VCaP (cell line): Measurements from ENCODE around the gene EFHC1.

ENCODE experiments used
- H3K27ac ChIP-seq: fragments of 450-650 bp; 2 replicates; pipeline ENCODE4 v1.5.1; 2017
- CTCF ChIP-seq: fragments of 450-650 bp; conservative IDR thresholded peaks from 2 replicates; pipeline ENCODE4 v1.5.1; 2017; ENCODE audit warnings: mild to moderate bottlenecking, moderate library complexity

EFHC1 gene

GRCh38 chr6:52530351-52530750 is 110.2 kb downstream of the EFHC1 start:
- TF ChIP-seq CTCF = no peak
- H3K27ac ChIP-seq = no peak overlapping the region

GRCh38 chr6:52531396-52531795 is 111.3 kb downstream of the EFHC1 start:
- TF ChIP-seq CTCF = no peak
- no peak overlapping the region for H3K27ac ChIP-seq

GRCh38 chr6:52531834-52532233 is 111.7 kb downstream of the EFHC1 start:
- no peak for TF ChIP-seq CTCF
- no peak overlapping the region for H3K27ac ChIP-seq

- no peak overlapping the region for H3K27ac ChIP-seq
- no peak for TF ChIP-seq CTCF
Observed at GRCh38 chr6:52532457-52532856, 112.3 kb downstream of the EFHC1 start.

- no peak overlapping the region for H3K27ac ChIP-seq
- TF ChIP-seq CTCF = no peak
Observed at GRCh38 chr6:52533491-52533890, 113.3 kb downstream of the EFHC1 start.

GRCh38 chr6:52534363-52534762 is 114.2 kb downstream of the EFHC1 start:
- TF ChIP-seq CTCF = no peak
- no peak overlapping the region for H3K27ac ChIP-seq

- H3K27ac ChIP-seq = no peak overlapping the region
- TF ChIP-seq CTCF = no peak
Observed at GRCh38 chr6:52534966-52535390, 114.8 kb downstream of the EFHC1 start.
